HCT116 (cell line): ENCODE measurements around the gene PRPF31. TPM values are rescaled to one million over a fixed set of nuclear protein-coding genes. Genes with fewer than 3 reads are reported as not detected.

Experiments used
- ATAC-seq: fragments of 200-7000 bp; cut with Tn5 transposase; 2 replicates; pipeline ENCODE4 v1.9.1; 2020; ENCODE audit warnings: mild to moderate bottlenecking, moderate library complexity
- BruUV-seq: library from RNA; stranded (reverse); fragments of 400-500 nt; replicated peaks from 2 replicates; lab custom pipeline; 2021; lab: Mats Ljungman, UMichigan
- CTCF ChIA-PET: fragments of 300-600 bp; sonication (Branson Sonifier 250); formaldehyde crosslinking; loops from one replicate; lab custom pipeline; 2021; ENCODE audit warnings: antibody characterized with exemption; lab: Charles Lee
- POLR2A ChIA-PET: fragments of 300-600, 350-600 bp; sonication (Branson Sonifier 250); formaldehyde crosslinking; loops from one replicate; lab custom pipeline; 2021; ENCODE audit warnings: antibody characterized with exemption; lab: Charles Lee
- RAD21 ChIA-PET, 2 experiments: fragments of 300-600 bp; sonication (Branson Sonifier 250); formaldehyde crosslinking; loops; one replicate each; lab custom pipeline; 2023; ENCODE audit warnings: low total read pairs in 2 of 2; ENCODE audit not compliant: uncharacterized antibody in 2 of 2, unreplicated experiment in 2 of 2, low non-redundant PET in 1 of 2; lab: Charles Lee
- DNase-seq: peaks from one replicate; pipeline ENCODE4 v3.0.0-alpha.2; 2010; ENCODE audit warnings: low read depth, low spot score
- H2AFZ ChIP-seq: fragments of 200-600 bp; shearing (Covaris generic), sonication (generic); 2 replicates; pipeline ENCODE4 v1.6.1; 2017; ENCODE audit warnings: low read depth, mixed run types, mixed read lengths, antibody characterized with exemption, low read length; ENCODE audit not compliant: poor library complexity, severe bottlenecking
- H3K27ac ChIP-seq: 2 replicates; pipeline ENCODE4 v1.5.1; 2012; ENCODE audit warnings: low read depth, low read length
- H3K27me3 ChIP-seq: fragments of 200-600 bp; sonication (generic); 2 replicates; pipeline ENCODE4 v1.6.1; 2016; ENCODE audit warnings: mixed run types, low read length, mixed read lengths; ENCODE audit not compliant: insufficient read depth
- H3K36me3 ChIP-seq, 2 experiments: fragments of 200-500 bp in 1 of 2; fragments of 200-600 bp in 1 of 2; sonication (Bioruptor generic) in 1 of 2; sonication (generic) in 1 of 2; 2 replicates each; pipeline versions ENCODE4 v1.5.1 to v1.6.1; 2014 to 2016; ENCODE audit warnings: low read length in 2 of 2, inconsistent platforms in 1 of 2, mixed read lengths in 1 of 2, mixed run types in 1 of 2; ENCODE audit not compliant: insufficient read depth in 2 of 2, control insufficient read depth in 1 of 2
- H3K4me1 ChIP-seq, 2 experiments: fragments of 200-600 bp in 1 of 2; sonication (generic) in 1 of 2; 2 replicates each; pipeline versions ENCODE4 v1.5.1 to v1.6.1; 2012 to 2017; ENCODE audit warnings: low read length in 2 of 2, inconsistent platforms in 1 of 2, mild to moderate bottlenecking in 1 of 2, mixed read lengths in 1 of 2, mixed run types in 1 of 2, moderate library complexity in 1 of 2; ENCODE audit not compliant: insufficient read depth in 2 of 2, control insufficient read depth in 1 of 2
- H3K4me2 ChIP-seq: fragments of 200-600 bp; sonication (generic); 2 replicates; pipeline ENCODE4 v1.6.1; 2017; ENCODE audit warnings: mixed run types, low read length, mixed read lengths
- H3K4me3 ChIP-seq, 2 experiments: fragments of 200-600 bp in 1 of 2; sonication (generic) in 1 of 2; replicated peaks in 1 of 2; 2 replicates each; pipeline ENCODE4 v1.5.1; 2011 to 2016; ENCODE audit warnings: low read length in 2 of 2, control low read depth in 1 of 2, low read depth in 1 of 2, mild to moderate bottlenecking in 1 of 2, mixed read lengths in 1 of 2, mixed run types in 1 of 2
- H3K79me2 ChIP-seq: fragments of 200-600 bp; sonication (generic); 2 replicates; pipeline ENCODE4 v1.6.1; 2017; ENCODE audit warnings: mild to moderate bottlenecking, mixed run types, low read length, moderate library complexity, mixed read lengths; ENCODE audit not compliant: insufficient read depth
- H3K9ac ChIP-seq: fragments of 200-600 bp; sonication (generic); 2 replicates; pipeline ENCODE4 v1.6.1; 2016; ENCODE audit warnings: low read length, mixed read lengths
- H3K9me2 ChIP-seq: fragments of 200-600 bp; sonication (generic), shearing (Covaris generic); 2 replicates; pipeline ENCODE4 v1.6.1; 2017; ENCODE audit warnings: mixed run types, mild to moderate bottlenecking, moderate library complexity; ENCODE audit not compliant: insufficient read depth
- H3K9me3 ChIP-seq, 2 experiments: fragments of 200-500 bp in 1 of 2; fragments of 200-600 bp in 1 of 2; sonication (Bioruptor generic) in 1 of 2; sonication (generic) in 1 of 2; 2 replicates each; pipeline ENCODE4 v1.6.1; 2014 to 2017; ENCODE audit warnings: low read length in 2 of 2, mixed read lengths in 2 of 2, inconsistent platforms in 1 of 2, low read depth in 1 of 2, mild to moderate bottlenecking in 1 of 2, mixed run types in 1 of 2, moderate library complexity in 1 of 2; ENCODE audit not compliant: control insufficient read depth in 1 of 2, insufficient read depth in 1 of 2
- H4K20me1 ChIP-seq: fragments of 200-600 bp; sonication (generic), shearing (Covaris generic); 2 replicates; pipeline ENCODE4 v1.6.1; 2017; ENCODE audit warnings: mixed run types, mild to moderate bottlenecking, moderate library complexity; ENCODE audit not compliant: insufficient read depth
- CEBPB ChIP-seq: IDR thresholded peaks from 2 replicates; pipeline ENCODE4 v1.6.1; 2012; ENCODE audit warnings: low read depth
- EGR1 ChIP-seq: IDR thresholded peaks from 2 replicates; pipeline ENCODE4 v1.6.1; 2012; ENCODE audit warnings: low read depth
- EZH2 ChIP-seq: fragments of 200-600 bp; sonication (generic); IDR thresholded peaks from 2 replicates; pipeline ENCODE4 v1.6.1; 2017; ENCODE audit warnings: antibody characterized with exemption, mixed run types
- EZH2phosphoT487 ChIP-seq: fragments of 200-600 bp; IDR thresholded peaks from 2 replicates; pipeline ENCODE4 v1.6.1; 2018; ENCODE audit warnings: antibody characterized with exemption, borderline replicate concordance
- FOSL1 ChIP-seq: IDR thresholded peaks from 2 replicates; pipeline ENCODE4 v1.6.1; 2012; ENCODE audit warnings: low read depth
- JUND ChIP-seq: IDR thresholded peaks from 2 replicates; pipeline ENCODE4 v1.6.1; 2012
- SIN3A ChIP-seq: IDR thresholded peaks from 2 replicates; pipeline ENCODE4 v1.6.1; 2012; ENCODE audit warnings: low read depth
- SP1 ChIP-seq: IDR thresholded peaks from 2 replicates; pipeline ENCODE4 v1.6.1; 2012; ENCODE audit warnings: low read depth
- TCF7L2 ChIP-seq: IDR thresholded peaks from 2 replicates; pipeline ENCODE4 v1.7.0; 2011; ENCODE audit warnings: borderline replicate concordance, inconsistent platforms; ENCODE audit not compliant: insufficient read depth, insufficient read length; ENCODE audit errors: extremely low read depth
- intact Hi-C: fragments of 100-400 bp; cut with micrococcal nuclease; formaldehyde crosslinking; loops from 2 replicates; pipeline ENCODE4 v1.10.0; 2022
- total RNA-seq: library from RNA; stranded (reverse); gene quantifications from one replicate; pipeline ENCODE4 v1.2.1, GENCODE V29; 2021; ENCODE audit not compliant: unreplicated experiment
- TF ChIP-seq, protein P1 (sequence below), 3 experiments: fragments of 200-600 bp in 1 of 3; sonication (generic) in 1 of 3; IDR thresholded peaks in 2 of 3; conservative IDR thresholded peaks in 1 of 3; 2 replicates each; pipeline ENCODE4 v1.5.1; 2012 to 2017; ENCODE audit warnings: low read depth in 2 of 3, low read length in 2 of 3, antibody characterized with exemption in 1 of 3, borderline replicate concordance in 1 of 3, control low read depth in 1 of 3, mild to moderate bottlenecking in 1 of 3, mixed read lengths in 1 of 3, mixed run types in 1 of 3, moderate library complexity in 1 of 3; ENCODE audit not compliant: insufficient read depth in 1 of 3
- TF ChIP-seq, protein P2 (sequence below): IDR thresholded peaks from 2 replicates; pipeline ENCODE4 v1.6.1; 2012
- TF ChIP-seq, protein P3 (sequence below): IDR thresholded peaks from 2 replicates; pipeline ENCODE4 v1.6.1; 2012; ENCODE audit warnings: low read depth
- TF ChIP-seq, protein P4 (sequence below): IDR thresholded peaks from 2 replicates; pipeline ENCODE4 v1.6.1; 2012

Gene PRPF31
- total RNA-seq, 1 experiment from 2014 or later: 99.0 TPM

DNA sequence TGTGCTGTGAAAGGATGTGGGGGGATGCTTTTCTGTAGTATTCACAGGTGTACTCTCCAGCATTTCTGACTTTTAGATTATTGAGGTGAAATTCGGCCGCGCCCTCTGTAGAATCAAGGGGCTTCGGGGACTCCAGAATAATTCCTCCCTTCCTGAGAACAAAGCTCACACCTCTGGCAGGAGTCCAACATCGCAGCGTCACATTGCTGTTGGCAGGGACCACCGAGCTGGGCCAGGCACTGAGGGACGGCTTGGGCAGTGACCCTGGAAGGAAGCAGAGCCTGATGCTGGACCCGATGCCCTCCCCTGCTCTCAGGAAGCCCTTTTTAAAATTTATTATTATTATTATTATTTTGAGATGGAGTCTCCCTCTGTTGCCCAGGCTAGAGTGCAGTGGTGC lies 40.7 kb upstream of the PRPF31 start:
- ChIA-PET CTCF (no interaction called here), POLR2A (no interaction called here), RAD21 (no interaction called here)
- TF ChIP-seq, protein P1, sequence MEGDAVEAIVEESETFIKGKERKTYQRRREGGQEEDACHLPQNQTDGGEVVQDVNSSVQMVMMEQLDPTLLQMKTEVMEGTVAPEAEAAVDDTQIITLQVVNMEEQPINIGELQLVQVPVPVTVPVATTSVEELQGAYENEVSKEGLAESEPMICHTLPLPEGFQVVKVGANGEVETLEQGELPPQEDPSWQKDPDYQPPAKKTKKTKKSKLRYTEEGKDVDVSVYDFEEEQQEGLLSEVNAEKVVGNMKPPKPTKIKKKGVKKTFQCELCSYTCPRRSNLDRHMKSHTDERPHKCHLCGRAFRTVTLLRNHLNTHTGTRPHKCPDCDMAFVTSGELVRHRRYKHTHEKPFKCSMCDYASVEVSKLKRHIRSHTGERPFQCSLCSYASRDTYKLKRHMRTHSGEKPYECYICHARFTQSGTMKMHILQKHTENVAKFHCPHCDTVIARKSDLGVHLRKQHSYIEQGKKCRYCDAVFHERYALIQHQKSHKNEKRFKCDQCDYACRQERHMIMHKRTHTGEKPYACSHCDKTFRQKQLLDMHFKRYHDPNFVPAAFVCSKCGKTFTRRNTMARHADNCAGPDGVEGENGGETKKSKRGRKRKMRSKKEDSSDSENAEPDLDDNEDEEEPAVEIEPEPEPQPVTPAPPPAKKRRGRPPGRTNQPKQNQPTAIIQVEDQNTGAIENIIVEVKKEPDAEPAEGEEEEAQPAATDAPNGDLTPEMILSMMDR (IDR thresholded peaks at IDR 0.05 in 2 of 3, conservative IDR thresholded peaks at IDR 0.05 in 1 of 3; ENCODE audit: borderline replicate concordance in 1 of 3, insufficient read depth in 1 of 3, low read depth in 2 of 3, low read length in 2 of 3): no peak
- TF ChIP-seq SP1 (no peak), SIN3A (no peak), EZH2phosphoT487 (no peak), TCF7L2 (no peak), EGR1 (no peak), EZH2 (no peak), FOSL1 (no peak), CEBPB (no peak), JUND (no peak)
- TF ChIP-seq, protein P2, sequence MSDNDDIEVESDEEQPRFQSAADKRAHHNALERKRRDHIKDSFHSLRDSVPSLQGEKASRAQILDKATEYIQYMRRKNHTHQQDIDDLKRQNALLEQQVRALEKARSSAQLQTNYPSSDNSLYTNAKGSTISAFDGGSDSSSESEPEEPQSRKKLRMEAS: no peak
- TF ChIP-seq, protein P3, sequence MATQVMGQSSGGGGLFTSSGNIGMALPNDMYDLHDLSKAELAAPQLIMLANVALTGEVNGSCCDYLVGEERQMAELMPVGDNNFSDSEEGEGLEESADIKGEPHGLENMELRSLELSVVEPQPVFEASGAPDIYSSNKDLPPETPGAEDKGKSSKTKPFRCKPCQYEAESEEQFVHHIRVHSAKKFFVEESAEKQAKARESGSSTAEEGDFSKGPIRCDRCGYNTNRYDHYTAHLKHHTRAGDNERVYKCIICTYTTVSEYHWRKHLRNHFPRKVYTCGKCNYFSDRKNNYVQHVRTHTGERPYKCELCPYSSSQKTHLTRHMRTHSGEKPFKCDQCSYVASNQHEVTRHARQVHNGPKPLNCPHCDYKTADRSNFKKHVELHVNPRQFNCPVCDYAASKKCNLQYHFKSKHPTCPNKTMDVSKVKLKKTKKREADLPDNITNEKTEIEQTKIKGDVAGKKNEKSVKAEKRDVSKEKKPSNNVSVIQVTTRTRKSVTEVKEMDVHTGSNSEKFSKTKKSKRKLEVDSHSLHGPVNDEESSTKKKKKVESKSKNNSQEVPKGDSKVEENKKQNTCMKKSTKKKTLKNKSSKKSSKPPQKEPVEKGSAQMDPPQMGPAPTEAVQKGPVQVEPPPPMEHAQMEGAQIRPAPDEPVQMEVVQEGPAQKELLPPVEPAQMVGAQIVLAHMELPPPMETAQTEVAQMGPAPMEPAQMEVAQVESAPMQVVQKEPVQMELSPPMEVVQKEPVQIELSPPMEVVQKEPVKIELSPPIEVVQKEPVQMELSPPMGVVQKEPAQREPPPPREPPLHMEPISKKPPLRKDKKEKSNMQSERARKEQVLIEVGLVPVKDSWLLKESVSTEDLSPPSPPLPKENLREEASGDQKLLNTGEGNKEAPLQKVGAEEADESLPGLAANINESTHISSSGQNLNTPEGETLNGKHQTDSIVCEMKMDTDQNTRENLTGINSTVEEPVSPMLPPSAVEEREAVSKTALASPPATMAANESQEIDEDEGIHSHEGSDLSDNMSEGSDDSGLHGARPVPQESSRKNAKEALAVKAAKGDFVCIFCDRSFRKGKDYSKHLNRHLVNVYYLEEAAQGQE: no peak
- TF ChIP-seq, protein P4, sequence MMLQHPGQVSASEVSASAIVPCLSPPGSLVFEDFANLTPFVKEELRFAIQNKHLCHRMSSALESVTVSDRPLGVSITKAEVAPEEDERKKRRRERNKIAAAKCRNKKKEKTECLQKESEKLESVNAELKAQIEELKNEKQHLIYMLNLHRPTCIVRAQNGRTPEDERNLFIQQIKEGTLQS: no peak
- no peak overlapping the region for H3K27ac ChIP-seq
- no peak for DNase-seq
- H3K36me3 ChIP-seq: no peaks in the 10 kb centered on the region
- intact Hi-C loops: no loop called here
- H3K4me1 ChIP-seq: no peaks in the 10 kb centered on the region
- H3K79me2 ChIP-seq: no peaks in the 10 kb centered on the region
- no peak overlapping the region for H3K4me2 ChIP-seq
- no peak overlapping the region for H2AFZ ChIP-seq
- no peaks in the 10 kb centered on the region; a peak in 1 of 4 replicates for H3K9me3 ChIP-seq
- BruUV-seq: no TSS peak
- no peaks in the 10 kb centered on the region for H4K20me1 ChIP-seq
- H3K27me3 ChIP-seq: no peaks in the 10 kb centered on the region
- no peaks in the 10 kb centered on the region for H3K9me2 ChIP-seq
- no peak for ATAC-seq
- no peak overlapping the region for H3K4me3 ChIP-seq
- H3K9ac ChIP-seq: no peak overlapping the region
